HG02885 (cell line): Measurements from ENCODE around the gene AGPAT4.
"Not testable (repeated sequence)": the region's sequence is repeated elsewhere in the genome, so short reads cannot be mapped to it uniquely, and the experiment has no call there.

Source experiments
- ATAC-seq: cut with Tn5 transposase; IDR thresholded peaks from one replicate; pipeline ENCODE4 v1.9.1; 2021; ENCODE audit warnings: mild to moderate bottlenecking; ENCODE audit not compliant: unreplicated experiment, poor library complexity

Gene AGPAT4

GRCh38 chr6:161211380-161212035 is 62.4 kb downstream of the AGPAT4 start:
- no peak for ATAC-seq

DNA sequence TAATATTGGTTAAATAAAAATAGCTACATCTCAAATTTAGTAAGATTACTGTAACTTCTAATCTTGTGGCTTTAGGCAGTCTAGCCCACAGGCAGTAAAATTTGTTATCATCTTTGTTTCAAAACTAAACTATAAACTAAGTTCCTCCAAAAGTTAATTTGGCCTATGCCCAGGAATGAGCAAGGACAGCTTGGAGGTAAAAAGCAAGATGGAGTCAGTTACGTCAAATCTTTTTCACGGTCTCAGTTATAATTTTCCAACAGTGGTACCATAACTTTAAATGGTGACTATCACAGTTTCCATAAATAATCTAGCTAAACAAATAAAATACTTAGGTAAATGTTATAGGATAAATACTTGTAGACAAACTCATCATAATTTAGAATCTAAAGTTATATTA is 63.0 kb downstream of the AGPAT4 start:
- no peak for ATAC-seq

DNA sequence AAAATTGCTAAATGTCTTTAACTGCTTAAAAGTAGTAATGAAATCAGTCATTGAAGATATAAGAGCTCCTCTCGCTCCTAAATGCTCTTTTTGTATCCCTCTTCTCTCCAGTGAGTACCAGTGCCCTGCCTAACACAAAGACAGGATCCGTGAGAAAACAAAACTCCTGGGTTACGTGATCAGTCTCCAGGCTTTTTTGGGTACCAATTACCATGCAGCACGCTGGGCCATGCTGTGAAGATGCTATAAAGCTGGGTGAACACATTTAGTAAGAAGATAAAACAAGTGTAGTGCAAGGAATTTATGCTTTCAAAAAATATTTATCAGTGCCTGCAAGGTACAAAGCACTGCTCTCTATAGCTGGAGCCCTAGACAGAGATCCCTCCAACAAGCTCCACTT is 66.7 kb downstream of the AGPAT4 start:
- no peak for ATAC-seq

DNA sequence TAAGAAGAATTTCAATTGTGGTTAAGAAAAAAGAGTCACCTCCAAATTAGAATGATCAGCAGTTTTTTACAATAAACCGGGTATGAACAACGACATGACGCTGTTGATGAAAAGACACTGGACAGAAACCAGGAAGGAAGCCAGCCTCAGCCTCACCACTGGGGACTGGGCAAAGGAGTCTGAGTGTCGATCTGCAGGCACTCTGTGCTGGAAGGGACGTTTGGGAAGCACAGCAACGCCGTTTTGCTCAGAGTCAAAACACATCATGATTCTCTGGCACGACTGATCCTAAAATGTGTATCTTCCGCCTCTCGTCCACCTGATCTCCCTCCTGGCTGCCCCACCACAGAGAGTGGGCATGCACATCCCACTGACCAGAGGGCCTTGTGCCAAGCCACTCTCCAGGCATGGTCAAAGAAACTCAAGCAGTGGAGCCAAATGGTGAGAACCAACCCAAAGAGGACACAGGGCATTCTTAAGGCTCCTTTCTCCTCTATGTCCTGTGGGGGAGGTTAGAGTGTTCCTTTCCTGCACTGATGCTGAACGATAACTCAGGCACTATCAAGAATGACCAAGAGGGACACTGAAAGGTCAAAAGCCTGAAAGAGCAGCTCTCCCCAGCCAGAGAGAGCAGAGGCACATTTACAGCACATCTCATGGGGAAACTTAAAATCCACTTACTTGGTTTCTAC is 68.8 kb downstream of the AGPAT4 start:
- no peak for ATAC-seq

DNA sequence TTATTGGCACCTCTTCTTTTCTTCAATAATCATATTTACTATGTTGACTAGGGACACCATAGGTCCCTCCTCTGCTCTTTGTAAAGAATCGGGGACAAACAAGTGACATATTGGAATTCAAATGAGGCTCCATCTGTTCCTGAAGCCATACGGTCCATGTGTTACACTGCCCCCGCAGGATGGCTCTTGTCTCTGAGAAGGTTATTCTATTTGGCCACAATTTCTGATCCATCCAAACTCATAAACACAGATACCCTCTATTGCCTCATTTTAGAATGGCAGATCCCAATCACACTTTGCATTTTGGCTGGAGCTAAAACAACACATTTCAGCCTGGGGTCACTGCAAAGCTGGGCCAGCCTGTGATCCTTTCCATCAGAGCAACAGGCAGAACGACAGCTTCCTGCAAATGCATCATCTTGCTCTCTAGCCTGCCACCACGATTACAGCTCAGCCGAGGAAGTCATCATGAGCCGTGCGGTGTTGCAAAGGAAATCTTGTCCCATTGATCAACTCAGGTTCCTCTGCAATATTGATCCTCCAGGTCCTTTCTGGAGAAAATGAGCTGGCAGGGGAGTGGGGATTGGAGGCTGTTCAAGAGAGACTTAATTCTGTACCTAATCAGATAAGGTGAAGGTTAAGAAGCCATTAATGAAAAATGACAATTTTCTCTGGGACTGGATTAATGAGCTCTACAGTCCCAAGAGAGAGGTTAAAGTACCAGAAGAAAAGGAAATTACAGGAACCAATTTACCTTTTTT is 73.1 kb downstream of the AGPAT4 start:
- no peak for ATAC-seq

DNA sequence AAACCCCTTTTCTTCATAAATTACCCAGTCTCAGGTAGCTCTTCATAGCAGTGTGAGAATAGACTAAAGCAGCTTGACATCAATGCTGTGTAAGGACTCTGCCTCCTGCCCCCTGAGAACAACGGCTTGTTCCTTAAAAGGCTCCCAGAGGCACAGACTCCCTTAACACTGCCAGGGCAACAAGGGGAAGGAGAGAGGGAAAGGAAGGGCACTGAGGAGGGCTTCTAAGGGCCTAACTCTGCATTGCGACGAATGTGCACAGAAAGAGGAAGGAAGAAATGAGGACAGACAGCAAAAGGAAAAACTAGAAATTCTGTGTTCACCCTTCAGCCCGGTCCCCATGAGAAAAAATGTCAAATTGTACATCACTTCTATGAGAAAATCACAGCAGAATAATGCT is 74.0 kb downstream of the AGPAT4 start:
- no peak for ATAC-seq

GRCh38 chr6:161198783-161199460 is 74.9 kb downstream of the AGPAT4 start:
- ATAC-seq = no peak

GRCh38 chr6:161198176-161198575 is 75.7 kb downstream of the AGPAT4 start:
- no peak for ATAC-seq

GRCh38 chr6:161195386-161195785 is 78.5 kb downstream of the AGPAT4 start:
- no peak for ATAC-seq

DNA sequence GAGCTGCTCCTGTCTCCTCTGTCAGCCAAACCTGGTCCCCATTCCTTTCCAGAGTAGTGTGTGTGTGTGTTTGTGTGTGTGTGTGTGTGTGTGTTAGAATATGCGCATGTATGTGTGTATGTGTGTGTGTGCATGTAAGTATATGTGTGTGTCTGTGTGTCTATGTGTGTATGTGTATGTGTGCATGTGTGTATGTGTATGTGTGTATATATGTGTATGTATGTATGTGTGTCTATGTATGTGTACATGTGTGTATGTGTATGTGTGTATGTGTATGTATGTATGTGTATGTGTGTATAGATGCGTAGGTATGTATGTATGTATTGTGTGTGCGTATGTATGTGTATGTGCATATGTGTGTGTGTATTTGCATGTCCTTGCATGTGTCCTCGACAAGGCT is 79.5 kb downstream of the AGPAT4 start:
- no peak for ATAC-seq

DNA sequence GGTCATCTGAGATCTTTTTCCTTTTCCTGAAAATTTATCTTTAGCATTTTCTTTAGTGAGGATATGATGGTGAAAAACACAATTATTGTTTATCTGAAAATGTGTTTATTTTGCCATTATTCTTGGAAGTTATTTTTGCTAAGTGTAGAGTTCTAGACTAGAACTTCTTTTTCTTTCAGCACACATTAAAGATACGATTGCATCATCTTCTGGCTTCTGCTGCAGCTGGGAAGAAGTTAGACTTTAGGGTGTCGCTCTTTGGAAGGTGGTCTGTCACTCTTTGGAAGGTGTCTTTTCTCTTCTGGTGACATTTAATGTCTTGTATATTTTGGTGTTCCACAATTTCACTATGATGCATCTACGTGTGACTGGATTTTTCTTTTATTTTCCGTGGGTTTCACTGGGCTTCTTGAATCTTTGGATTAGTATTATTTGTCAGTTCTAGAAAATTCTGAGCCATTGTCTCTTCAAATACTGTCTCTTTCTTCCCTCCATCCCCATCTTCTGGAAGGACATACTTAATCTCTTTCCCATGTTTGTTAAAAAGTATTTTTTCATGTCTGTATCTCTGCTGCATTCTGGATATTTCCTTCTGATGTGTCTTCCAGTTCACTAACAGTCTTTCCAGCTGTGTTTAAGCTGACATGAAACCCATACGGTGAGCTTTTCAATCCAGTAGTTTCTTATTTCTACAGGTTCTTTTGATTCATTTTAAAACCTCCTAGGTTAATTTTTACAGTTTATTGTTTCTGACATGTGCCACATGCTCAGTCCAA is 81.0 kb downstream of the AGPAT4 start:
- ATAC-seq = no peak

GRCh38 chr6:161191671-161192070 is 82.2 kb downstream of the AGPAT4 start:
- no peak for ATAC-seq

DNA sequence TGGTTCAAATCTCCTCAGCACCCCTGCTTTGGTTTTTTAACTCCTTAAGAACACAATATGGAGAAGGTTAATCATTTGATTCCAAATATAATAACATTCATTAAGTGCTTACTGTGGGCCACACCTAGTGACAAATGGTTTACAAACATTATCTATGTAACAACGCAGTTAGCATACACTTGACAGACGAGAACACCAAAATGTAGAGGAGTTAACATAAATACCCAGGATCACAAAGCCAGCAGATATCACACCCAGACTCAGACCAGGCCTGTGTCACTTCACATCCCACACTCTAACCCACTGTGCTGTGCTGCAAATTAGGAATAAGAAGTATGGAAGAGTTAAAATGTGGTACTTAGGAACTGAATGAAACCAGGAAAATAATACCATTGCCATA is 82.9 kb downstream of the AGPAT4 start:
- no peak for ATAC-seq

GRCh38 chr6:161189891-161190290 is 84.0 kb downstream of the AGPAT4 start:
- no peak for ATAC-seq

DNA sequence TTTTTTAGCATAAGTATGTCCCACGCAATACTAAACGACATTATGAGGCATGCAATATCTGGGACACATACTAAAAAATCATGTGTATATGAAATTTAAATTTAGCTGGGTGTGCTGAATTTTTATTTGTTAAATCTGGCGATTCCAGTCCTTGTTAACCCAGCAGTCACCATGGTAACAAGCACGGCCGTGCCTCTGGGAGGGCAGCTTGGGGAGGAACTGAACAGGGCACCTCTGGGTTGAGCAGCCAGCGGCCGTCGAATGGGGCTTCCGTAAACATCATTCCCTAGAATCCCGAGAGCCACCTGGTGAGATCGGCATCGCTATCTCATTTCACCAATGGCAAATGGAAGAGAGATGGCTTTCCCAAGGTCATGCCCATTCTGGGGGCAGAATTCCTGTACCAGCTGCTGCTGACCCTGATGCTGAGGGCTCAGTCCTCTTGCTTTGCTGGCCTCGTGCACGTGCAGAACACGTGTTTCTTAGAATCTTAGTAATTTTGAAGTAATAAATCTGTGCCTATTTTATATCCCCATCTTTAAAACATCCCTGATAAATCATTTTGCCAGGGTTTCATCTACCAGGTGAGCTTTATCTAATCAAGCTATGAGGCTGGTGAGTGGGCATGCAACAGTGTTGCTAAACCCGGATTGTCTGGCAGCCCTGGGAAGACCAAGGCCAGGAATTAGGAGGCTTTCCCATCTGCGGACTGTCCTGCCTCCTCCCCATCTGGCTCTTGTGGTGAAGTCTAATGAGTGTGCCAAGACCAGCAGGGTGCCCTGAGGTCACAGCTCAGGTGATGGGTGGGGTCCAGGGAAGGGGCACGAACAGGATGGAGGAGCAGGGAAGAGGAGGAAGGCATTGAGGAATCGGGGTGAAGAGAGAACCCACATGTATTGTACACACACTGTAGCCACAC is 85.1 kb downstream of the AGPAT4 start:
- ATAC-seq = no peak

DNA sequence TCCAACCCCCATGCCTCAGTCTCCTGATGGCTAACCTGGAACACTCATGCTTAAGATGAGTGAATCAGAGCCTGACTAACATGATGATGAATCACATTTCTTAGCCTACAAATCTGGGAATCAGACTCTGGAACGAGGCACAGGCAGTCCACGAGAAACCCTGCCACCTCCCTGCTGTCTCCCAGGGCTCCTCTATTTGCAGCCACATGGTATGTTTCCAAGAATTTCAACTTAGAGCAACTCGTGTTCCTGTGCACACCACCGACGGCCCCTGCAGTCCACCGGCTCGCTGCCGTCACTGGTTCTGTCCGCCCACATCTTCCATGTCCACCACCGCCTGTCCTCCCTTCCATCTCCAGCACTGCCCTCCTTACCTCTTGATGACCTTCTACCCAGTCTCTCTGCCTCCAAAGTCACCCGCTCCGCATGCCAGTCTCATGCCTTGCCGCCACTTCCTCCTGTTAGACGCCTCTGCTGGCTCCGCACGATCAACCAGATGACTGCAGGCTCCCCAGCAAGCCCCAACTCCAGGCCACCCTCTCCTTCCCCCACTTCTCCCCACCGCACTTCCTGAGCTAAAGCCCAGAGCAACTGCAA is 87.6 kb downstream of the AGPAT4 start:
- ATAC-seq = no peak

DNA sequence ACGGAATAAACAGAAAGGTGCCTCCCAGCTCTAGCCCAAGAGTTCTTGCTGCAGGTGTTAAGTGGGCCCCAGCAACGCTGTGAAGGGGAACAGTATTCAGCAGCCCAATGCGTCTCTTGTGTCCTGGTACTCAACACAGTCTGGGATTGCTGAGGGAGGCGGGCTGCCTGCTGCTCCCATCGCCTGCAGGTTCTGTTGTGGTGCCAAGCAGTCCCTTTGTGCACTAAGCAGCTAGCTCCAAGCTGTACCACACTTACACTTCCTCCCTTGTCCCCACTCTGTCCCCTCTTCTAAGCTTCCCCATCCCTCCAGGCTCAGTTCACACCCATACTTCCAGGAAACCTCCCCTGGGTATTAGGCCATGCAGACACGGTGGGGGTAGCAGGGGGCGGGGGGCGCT is 92.7 kb downstream of the AGPAT4 start:
- no peak for ATAC-seq

- not testable (repeated sequence) for ATAC-seq
Observed at GRCh38 chr6:161178155-161178554, 95.7 kb downstream of the AGPAT4 start.

DNA sequence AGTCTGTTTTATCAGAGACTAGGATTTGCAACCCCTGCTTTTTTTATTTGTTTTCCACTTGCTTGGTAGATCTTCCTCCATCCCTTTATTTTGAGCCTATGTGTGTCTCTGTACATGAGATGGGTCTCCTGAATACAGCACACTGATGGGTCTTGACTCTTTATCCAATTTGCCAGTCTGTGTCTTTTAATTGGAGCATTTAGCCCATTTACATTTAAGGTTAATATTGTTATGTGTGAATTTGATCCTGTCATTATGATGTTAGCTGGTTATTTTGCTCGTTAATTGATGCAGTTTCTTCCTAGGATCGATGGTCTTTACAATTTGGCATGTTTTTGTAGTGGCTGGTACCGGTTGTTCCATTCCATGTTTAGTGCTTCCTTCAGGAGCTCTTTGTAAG is 97.4 kb downstream of the AGPAT4 start:
- not testable (repeated sequence) for ATAC-seq
